Neuronal stem cell (in vitro differentiated cells): Measurements from ENCODE around the gene NBPF9.
"Not testable (repeated sequence)": the region's sequence is repeated elsewhere in the genome, so short reads cannot be mapped to it uniquely, and the experiment has no call there.

ENCODE experiments used
- DNase-seq: peaks from one replicate; pipeline ENCODE4 v3.0.0-alpha.2; 2013; ENCODE audit warnings: low spot score
- H2AFZ ChIP-seq: one replicate; pipeline ENCODE4 v1.6.1; 2013; ENCODE audit warnings: mild to moderate bottlenecking, low read length, inconsistent platforms
- H2AK5ac ChIP-seq: 2 replicates; pipeline ENCODE4 v1.6.1; 2013; ENCODE audit warnings: low read depth, mild to moderate bottlenecking, inconsistent platforms, low read length, moderate library complexity, mixed read lengths
- H2BK120ac ChIP-seq: 2 replicates; pipeline ENCODE4 v1.6.1; 2013; ENCODE audit warnings: low read depth, mild to moderate bottlenecking, inconsistent platforms, low read length, moderate library complexity, mixed read lengths
- H2BK12ac ChIP-seq: one replicate; pipeline ENCODE4 v1.6.1; 2013; ENCODE audit warnings: low read length, inconsistent platforms
- H2BK15ac ChIP-seq: 2 replicates; pipeline ENCODE4 v1.6.1; 2013; ENCODE audit warnings: mild to moderate bottlenecking, low read length, inconsistent platforms, mixed read lengths
- H2BK5ac ChIP-seq: one replicate; pipeline ENCODE4 v1.6.1; 2013; ENCODE audit warnings: inconsistent platforms, mild to moderate bottlenecking, low read length, moderate library complexity
- H3K14ac ChIP-seq: one replicate; pipeline ENCODE4 v1.6.1; 2013; ENCODE audit warnings: low read length, inconsistent platforms
- H3K18ac ChIP-seq: 2 replicates; pipeline ENCODE4 v1.6.1; 2013; ENCODE audit warnings: low read length, inconsistent platforms
- H3K23ac ChIP-seq: 2 replicates; pipeline ENCODE4 v1.6.1; 2013; ENCODE audit warnings: low read depth, mild to moderate bottlenecking, mixed read lengths, low read length, inconsistent platforms; ENCODE audit not compliant: poor library complexity
- H3K27ac ChIP-seq: replicated peaks from 3 replicates; pipeline ENCODE4 v1.5.1; 2013; ENCODE audit warnings: low read length, inconsistent platforms
- H3K27me3 ChIP-seq, 3 experiments: 2 replicates each; pipeline ENCODE4 v1.6.1; 2013; ENCODE audit warnings: low read length in 3 of 3, mild to moderate bottlenecking in 2 of 3, inconsistent platforms in 1 of 3, low read depth in 1 of 3, mixed read lengths in 1 of 3, moderate library complexity in 1 of 3; ENCODE audit not compliant: control insufficient read depth in 3 of 3, insufficient read depth in 3 of 3
- H3K36me3 ChIP-seq, 2 donors: replicated peaks in 1 of 2; 2 replicates each; pipeline ENCODE4 v1.6.1; 2013; ENCODE audit warnings: low read length in 2 of 2; ENCODE audit not compliant: control insufficient read depth in 2 of 2, insufficient read depth in 2 of 2
- H3K4ac ChIP-seq: 2 replicates; pipeline ENCODE4 v1.6.1; 2013; ENCODE audit warnings: inconsistent platforms, mild to moderate bottlenecking, low read length, moderate library complexity
- H3K4me1 ChIP-seq, 2 donors: 1 replicate in 1 of 2; 2 replicates in 1 of 2; pipeline ENCODE4 v1.6.1; 2013; ENCODE audit warnings: low read length in 2 of 2, low read depth in 1 of 2; ENCODE audit not compliant: control insufficient read depth in 2 of 2, insufficient read depth in 1 of 2
- H3K4me2 ChIP-seq: one replicate; pipeline ENCODE4 v1.6.1; 2013; ENCODE audit warnings: mild to moderate bottlenecking, low read length, inconsistent platforms; ENCODE audit not compliant: insufficient read depth, poor library complexity, severe bottlenecking
- H3K4me3 ChIP-seq, 2 donors: 2 replicates each; pipeline ENCODE4 v1.5.1; 2013; ENCODE audit warnings: low read length in 2 of 2, mild to moderate bottlenecking in 2 of 2, inconsistent platforms in 1 of 2, moderate library complexity in 1 of 2
- H3K79me1 ChIP-seq: one replicate; pipeline ENCODE4 v1.6.1; 2013; ENCODE audit warnings: low read depth, mild to moderate bottlenecking, inconsistent platforms, low read length, moderate library complexity
- H3K9ac ChIP-seq: one replicate; pipeline ENCODE4 v1.6.1; 2013; ENCODE audit warnings: mild to moderate bottlenecking, low read depth, low read length, inconsistent platforms; ENCODE audit not compliant: poor library complexity
- H3K9me3 ChIP-seq, 2 donors: replicated peaks in 1 of 2; 2 replicates each; pipeline versions ENCODE3 to v1.6.1; 2013; ENCODE audit warnings: low read length in 2 of 2, mild to moderate bottlenecking in 2 of 2, inconsistent platforms in 1 of 2, low read depth in 1 of 2, mixed read lengths in 1 of 2, moderate library complexity in 1 of 2; ENCODE audit not compliant: control insufficient read depth in 2 of 2, insufficient read depth in 1 of 2
- H4K8ac ChIP-seq: one replicate; pipeline ENCODE4 v1.6.1; 2013; ENCODE audit warnings: low read depth, mild to moderate bottlenecking, inconsistent platforms, low read length, moderate library complexity
- H4K91ac ChIP-seq: one replicate; pipeline ENCODE4 v1.6.1; 2013; ENCODE audit warnings: low read length, low read depth, mild to moderate bottlenecking, inconsistent platforms; ENCODE audit not compliant: poor library complexity
- WGBS, 2 donors: extraction: QIAGEN DNeasy Blood & Tissue Kit; methylation state at CpG; one replicate each; pipeline ENCODE4 v1.1.7; 2013; ENCODE audit warnings: missing lambda C conversion rate in 2 of 2, mixed read lengths in 1 of 2; ENCODE audit not compliant: insufficient read length in 2 of 2, insufficient replicate concordance in 1 of 2; ENCODE audit errors: extremely low coverage in 2 of 2; 5-methylcytosine and 5-hydroxymethylcytosine counted together

NBPF9 gene

GRCh38 chr1:149008326-149008725, 95.0 kb downstream of the NBPF9 start:
- H3K9ac ChIP-seq, H2BK12ac ChIP-seq, H3K27me3 ChIP-seq, H3K4me2 ChIP-seq, H2BK5ac ChIP-seq, H3K79me1 ChIP-seq, H3K4ac ChIP-seq, H4K8ac ChIP-seq, H3K4me1 ChIP-seq, H3K27ac ChIP-seq, H2BK120ac ChIP-seq, H2AK5ac ChIP-seq, H2AFZ ChIP-seq, H3K9me3 ChIP-seq, H3K18ac ChIP-seq, H3K14ac ChIP-seq, H3K36me3 ChIP-seq, H4K91ac ChIP-seq, H2BK15ac ChIP-seq, H3K23ac ChIP-seq, DNase-seq, H3K4me3 ChIP-seq: not testable (repeated sequence)
- no CpG with 5 or more reads among the region's 4 CpGs for WGBS, 2 donors
